GM21737 (cell line): ENCODE results near the gene DPPA3.
"Not testable (repeated sequence)": the region's sequence is repeated elsewhere in the genome, so short reads cannot be mapped to it uniquely, and the experiment has no call there.

Experiments
- ATAC-seq: cut with Tn5 transposase; IDR thresholded peaks from one replicate; pipeline ENCODE4 v1.9.1; 2021; ENCODE audit warnings: mild to moderate bottlenecking, moderate library complexity; ENCODE audit not compliant: unreplicated experiment

The DPPA3 gene

GRCh38 chr12:7711133-7711532 is at the start of gene DPPA3:
DPPA3 (plus strand) TSS chr12:7711433; CDS start chr12:7711571, 138 bp downstream.
- ATAC-seq, result no peak

GRCh38 chr12:7661741-7662140 is 49.5 kb upstream of the DPPA3 start:
- no peak for ATAC-seq

GRCh38 chr12:7666595-7666994 is 44.6 kb upstream of the DPPA3 start:
- ATAC-seq, result no peak

- ATAC-seq, result no peak
Measured at GRCh38 chr12:7667125-7667524, 44.1 kb upstream of the DPPA3 start.

GRCh38 chr12:7668171-7668570 is 43.1 kb upstream of the DPPA3 start:
- no peak for ATAC-seq

- ATAC-seq, result not testable (repeated sequence)
Measured at GRCh38 chr12:7675455-7675854, 35.8 kb upstream of the DPPA3 start.

GRCh38 chr12:7677432-7677888 is 33.8 kb upstream of the DPPA3 start:
- not testable (repeated sequence) for ATAC-seq

- ATAC-seq, result no peak
Measured at GRCh38 chr12:7678744-7679143, 32.5 kb upstream of the DPPA3 start.

GRCh38 chr12:7679251-7680045 is 31.8 kb upstream of the DPPA3 start:
- ATAC-seq, result no peak

- no peak for ATAC-seq
Measured at GRCh38 chr12:7681535-7681934, 29.7 kb upstream of the DPPA3 start.

- ATAC-seq, result no peak
Measured at GRCh38 chr12:7693793-7694192, 17.4 kb upstream of the DPPA3 start.

- ATAC-seq, result no peak
Measured at GRCh38 chr12:7694556-7695236, 16.5 kb upstream of the DPPA3 start.

- ATAC-seq, result no peak
Measured at GRCh38 chr12:7695237-7695560, 16.0 kb upstream of the DPPA3 start.

- ATAC-seq, result no peak
Measured at GRCh38 chr12:7695566-7696197, 15.6 kb upstream of the DPPA3 start, which contains the start of gene GDF3. GDF3 (minus strand) TSS chr12:7695775; CDS start chr12:7695728, 47 bp downstream.

- ATAC-seq, result no peak
Measured at GRCh38 chr12:7705846-7706245, 5.4 kb upstream of the DPPA3 start.

- no peak for ATAC-seq
Measured at GRCh38 chr12:7709969-7710675, 1.1 kb upstream of the DPPA3 start.

GRCh38 chr12:7712841-7713442 is 1.7 kb downstream of the DPPA3 start:
- ATAC-seq, result no peak

GRCh38 chr12:7716381-7716780 is 5.1 kb downstream of the DPPA3 start:
- no peak for ATAC-seq

GRCh38 chr12:7719946-7720730 is 8.9 kb downstream of the DPPA3 start:
- no peak for ATAC-seq

GRCh38 chr12:7723926-7724325 is 12.7 kb downstream of the DPPA3 start:
- ATAC-seq, result no peak
